B cell (primary cell): ENCODE measurements around the gene GPC5.

Experiments
- CTCF ChIP-seq: fragments of 200-600 bp; IDR thresholded peaks from one replicate; pipeline ENCODE4 v1.8.0; 2022; ENCODE audit warnings: antibody characterized with exemption, mild to moderate bottlenecking
- EZH2 ChIP-seq: IDR thresholded peaks from 2 replicates; pipeline ENCODE4 v1.6.1; 2012; ENCODE audit warnings: borderline replicate concordance, low read depth, mild to moderate bottlenecking, moderate library complexity, low read length; ENCODE audit not compliant: insufficient read depth, poor library complexity, severe bottlenecking

- no peak for TF ChIP-seq CTCF
- no peak for TF ChIP-seq EZH2
Observed at GRCh38 chr13:91601273-91601672, 202.9 kb downstream of the GPC5 start.
